ENCODE measurements around the gene UQCRC2. TPM values are rescaled to one million over a fixed set of nuclear protein-coding genes. Genes with fewer than 3 reads are reported as not detected.

The UQCRC2 gene
- total and polyA plus RNA-seq, 11 donors: 153 to 1,082 (median 700) TPM

GRCh38 chr16:21957714-21958346, 4.7 kb downstream of the UQCRC2 start:
- WGBS, 4 donors: 59 to 63% (median 60%) methylated on average over 1 of the region's 1 CpG
- DNase-seq: no peak

GRCh38 chr16:21959050-21959449, 5.9 kb downstream of the UQCRC2 start:
- Histone ChIP-seq H3K4me1 (peaks cover 0 to 42% (median 19%) of the 10 kb centered on the region in 12 donors), H3K4me3 (no peak overlapping the region), H3K27me3 (no peaks in the 10 kb centered on the region), H3K27ac (no peak overlapping the region), H3K36me3 (peaks cover under 1 to 88% (median 81%) of the 10 kb centered on the region in 9 donors), H3K9me3 (no peaks in the 10 kb centered on the region)
- no peak for DNase-seq
- 76 to 86% (median 84%) methylated on average over 3 of the region's 3 CpGs for WGBS, 4 donors
- ATAC-seq: no peak
- TF ChIP-seq, protein P1, sequence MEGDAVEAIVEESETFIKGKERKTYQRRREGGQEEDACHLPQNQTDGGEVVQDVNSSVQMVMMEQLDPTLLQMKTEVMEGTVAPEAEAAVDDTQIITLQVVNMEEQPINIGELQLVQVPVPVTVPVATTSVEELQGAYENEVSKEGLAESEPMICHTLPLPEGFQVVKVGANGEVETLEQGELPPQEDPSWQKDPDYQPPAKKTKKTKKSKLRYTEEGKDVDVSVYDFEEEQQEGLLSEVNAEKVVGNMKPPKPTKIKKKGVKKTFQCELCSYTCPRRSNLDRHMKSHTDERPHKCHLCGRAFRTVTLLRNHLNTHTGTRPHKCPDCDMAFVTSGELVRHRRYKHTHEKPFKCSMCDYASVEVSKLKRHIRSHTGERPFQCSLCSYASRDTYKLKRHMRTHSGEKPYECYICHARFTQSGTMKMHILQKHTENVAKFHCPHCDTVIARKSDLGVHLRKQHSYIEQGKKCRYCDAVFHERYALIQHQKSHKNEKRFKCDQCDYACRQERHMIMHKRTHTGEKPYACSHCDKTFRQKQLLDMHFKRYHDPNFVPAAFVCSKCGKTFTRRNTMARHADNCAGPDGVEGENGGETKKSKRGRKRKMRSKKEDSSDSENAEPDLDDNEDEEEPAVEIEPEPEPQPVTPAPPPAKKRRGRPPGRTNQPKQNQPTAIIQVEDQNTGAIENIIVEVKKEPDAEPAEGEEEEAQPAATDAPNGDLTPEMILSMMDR (IDR thresholded peaks at IDR 0.05): no peak
- TF ChIP-seq POLR2A (IDR thresholded peaks at IDR 0.05): no peak
- intact Hi-C loops (cut with DNase I): loop anchor here in 2 of 10 donors (10.0 kb wide), 2 partner anchors 134 to 336 kb away; partner anchors contain the start of gene POLR3E (in 2 of the 2)

More at GRCh38 chr16:21957714-21958346, 4.7 kb downstream of the UQCRC2 start:
- Histone ChIP-seq H3K27me3 (no peaks in the 10 kb centered on the region), H3K4me1 (peaks cover 0 to 41% (median 19%) of the 10 kb centered on the region in 12 donors), H3K27ac (no peak overlapping the region), H3K9me3 (no peaks in the 10 kb centered on the region), H3K4me3 (no peak overlapping the region), H3K36me3 (peaks cover 0 to 76% (median 68%) of the 10 kb centered on the region in 9 donors)
- TF ChIP-seq, protein P1 (IDR thresholded peaks at IDR 0.05): no peak
- TF ChIP-seq POLR2A (IDR thresholded peaks at IDR 0.05): no peak
- ATAC-seq: no peak
- intact Hi-C loops (cut with DNase I): loop anchor here in 2 of 10 donors (10.0 kb wide), 2 partner anchors 133 to 337 kb away; partner anchors contain the start of gene POLR3E (in 2 of the 2)

DNA sequence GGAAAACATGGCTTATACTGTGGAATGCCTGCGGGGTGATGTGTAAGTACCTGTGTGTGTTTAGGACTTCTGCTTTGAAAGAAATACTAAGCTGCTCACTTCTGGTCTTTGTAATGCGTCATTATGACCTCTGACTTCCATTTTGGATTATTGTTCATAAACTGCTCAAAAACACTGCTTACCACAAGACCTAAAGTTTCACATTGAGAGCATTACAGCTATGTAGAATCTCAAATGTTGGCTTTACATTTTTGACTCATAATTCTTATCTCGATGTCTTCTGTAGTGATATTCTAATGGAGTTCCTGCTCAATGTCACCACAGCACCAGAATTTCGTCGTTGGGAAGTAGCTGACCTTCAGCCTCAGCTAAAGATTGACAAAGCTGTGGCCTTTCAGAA, 9.3 kb downstream of the UQCRC2 start:
- no peak for ATAC-seq
- intact Hi-C loops (cut with DNase I): no loop called here
- TF ChIP-seq POLR2A (IDR thresholded peaks at IDR 0.05): no peak
- TF ChIP-seq, protein P1 (IDR thresholded peaks at IDR 0.05): no peak
- peaks cover 4 to 100% (median 100%) of the 10 kb centered on the region in 9 donors for H3K36me3 ChIP-seq
- H3K4me3 ChIP-seq: no peak overlapping the region
- DNase-seq: no peak
- no peaks in the 10 kb centered on the region for H3K9me3 ChIP-seq
- H3K27ac ChIP-seq: peak overlapping the region in 1 of 12 donors; percentile 60
- peaks cover 0 to 24% (median 4%) of the 10 kb centered on the region in 12 donors for H3K4me1 ChIP-seq
- 79 to 89% (median 85%) methylated on average over 5 of the region's 5 CpGs for WGBS, 4 donors
- H3K27me3 ChIP-seq: no peaks in the 10 kb centered on the region

GRCh38 chr16:21963887-21964286, 10.7 kb downstream of the UQCRC2 start:
- 68 to 76% (median 71%) methylated on average over 3 of the region's 3 CpGs for WGBS, 4 donors
- Histone ChIP-seq H3K9me3 (no peaks in the 10 kb centered on the region), H3K36me3 (peaks cover 4 to 100% (median 100%) of the 10 kb centered on the region in 9 donors), H3K27me3 (no peaks in the 10 kb centered on the region), H3K27ac (peak overlapping the region in 8 of 12 donors; percentile 6 to 67 (median 44)), H3K4me3 (no peak overlapping the region), H3K4me1 (peaks cover 0 to 20% (median 3%) of the 10 kb centered on the region in 12 donors)
- intact Hi-C loops (cut with DNase I): loop anchor here in 1 of 10 donors (2.0 kb wide), 1 partner anchor 21 kb away; no protein-coding TSS in a partner anchor
- no peak for DNase-seq
- ATAC-seq: peak in 1 of 4 donors; percentile 30
- no peak for TF ChIP-seq POLR2A (IDR thresholded peaks at IDR 0.05)
